Measurements from ENCODE around the gene CFAP99.

DNA sequence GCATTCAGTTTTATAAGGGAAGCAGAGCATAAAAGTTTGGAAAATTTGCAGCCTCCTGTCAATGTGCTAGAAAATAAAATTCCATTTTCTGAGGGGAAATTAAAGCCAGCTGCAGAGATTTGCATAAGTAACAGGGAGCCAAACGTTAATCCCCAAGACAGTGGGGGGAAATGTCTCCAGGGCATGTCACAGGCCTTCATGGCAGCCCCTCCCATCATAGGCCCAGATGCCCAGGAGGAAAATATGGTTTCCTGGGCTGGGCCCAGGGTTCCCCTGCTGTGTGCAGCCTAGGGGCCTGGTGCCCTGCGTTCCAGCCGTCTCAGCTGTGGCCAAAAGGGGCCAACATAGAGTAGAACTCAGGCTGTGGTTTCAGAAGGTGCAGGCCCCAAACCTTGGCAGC lies 59.5 kb downstream of the CFAP99 start:
- TF ChIP-seq, protein P1, sequence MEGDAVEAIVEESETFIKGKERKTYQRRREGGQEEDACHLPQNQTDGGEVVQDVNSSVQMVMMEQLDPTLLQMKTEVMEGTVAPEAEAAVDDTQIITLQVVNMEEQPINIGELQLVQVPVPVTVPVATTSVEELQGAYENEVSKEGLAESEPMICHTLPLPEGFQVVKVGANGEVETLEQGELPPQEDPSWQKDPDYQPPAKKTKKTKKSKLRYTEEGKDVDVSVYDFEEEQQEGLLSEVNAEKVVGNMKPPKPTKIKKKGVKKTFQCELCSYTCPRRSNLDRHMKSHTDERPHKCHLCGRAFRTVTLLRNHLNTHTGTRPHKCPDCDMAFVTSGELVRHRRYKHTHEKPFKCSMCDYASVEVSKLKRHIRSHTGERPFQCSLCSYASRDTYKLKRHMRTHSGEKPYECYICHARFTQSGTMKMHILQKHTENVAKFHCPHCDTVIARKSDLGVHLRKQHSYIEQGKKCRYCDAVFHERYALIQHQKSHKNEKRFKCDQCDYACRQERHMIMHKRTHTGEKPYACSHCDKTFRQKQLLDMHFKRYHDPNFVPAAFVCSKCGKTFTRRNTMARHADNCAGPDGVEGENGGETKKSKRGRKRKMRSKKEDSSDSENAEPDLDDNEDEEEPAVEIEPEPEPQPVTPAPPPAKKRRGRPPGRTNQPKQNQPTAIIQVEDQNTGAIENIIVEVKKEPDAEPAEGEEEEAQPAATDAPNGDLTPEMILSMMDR (IDR thresholded peaks at IDR 0.05) = no peak
- TF ChIP-seq POLR2A (IDR thresholded peaks at IDR 0.05) = no peak
- TF ChIP-seq POLR2AphosphoS5 (IDR thresholded peaks at IDR 0.05) = no peak
- no peak for TF ChIP-seq EP300 (IDR thresholded peaks at IDR 0.05)
